Stimulated activated CD8-positive, alpha-beta memory T cell treated with anti-CD3 and anti-CD28 coated beads, Interleukin-2, amount 100 ng/mL, for 1 hour (primary cell): ENCODE data around the gene MPC2.

Experiments used
- DNase-seq, 2 donors: peaks; one replicate each; pipeline ENCODE4 v3.0.0-alpha.2; 2020; ENCODE audit warnings: low read depth in 2 of 2

Gene MPC2

GRCh38 chr1:167936930-167937708 lies at the start of gene MPC2:
Gene MPC2 (minus strand): TSS chr1:167937072. CDS start chr1:167935841, 1,231 bp downstream.
- DNase-seq, result peak; percentile 24 to 36

GRCh38 chr1:167984886-167985489 lies 48.1 kb upstream of the MPC2 start:
- DNase-seq, result no peak

GRCh38 chr1:167983797-167984420 lies 47.0 kb upstream of the MPC2 start:
- no peak for DNase-seq

GRCh38 chr1:167981933-167982332 lies 45.1 kb upstream of the MPC2 start:
- no peak for DNase-seq

GRCh38 chr1:167977245-167977644 lies 40.4 kb upstream of the MPC2 start:
- no peak for DNase-seq

GRCh38 chr1:167974698-167975097 lies 37.8 kb upstream of the MPC2 start:
- DNase-seq, result no peak

- no peak for DNase-seq
These were observed 37.0 kb upstream of the MPC2 start for GRCh38 chr1:167973832-167974231.

GRCh38 chr1:167968569-167968968 lies 31.7 kb upstream of the MPC2 start:
- no peak for DNase-seq

- no peak for DNase-seq
These were observed 29.2 kb upstream of the MPC2 start for GRCh38 chr1:167966050-167966449.

GRCh38 chr1:167964646-167965045 lies 27.8 kb upstream of the MPC2 start:
- DNase-seq, result no peak

GRCh38 chr1:167957710-167958109 lies 20.8 kb upstream of the MPC2 start:
- DNase-seq, result no peak

- no peak for DNase-seq
These were observed 19.0 kb upstream of the MPC2 start for GRCh38 chr1:167955915-167956314.

GRCh38 chr1:167950569-167950968 lies 13.7 kb upstream of the MPC2 start:
- DNase-seq, result no peak

- no peak for DNase-seq
These were observed 12.9 kb upstream of the MPC2 start for GRCh38 chr1:167949785-167950184.

- no peak for DNase-seq
These were observed 10.9 kb upstream of the MPC2 start for GRCh38 chr1:167947733-167948132.

GRCh38 chr1:167943541-167943940 lies 6.7 kb upstream of the MPC2 start:
- no peak for DNase-seq

- no peak for DNase-seq
These were observed 3.4 kb upstream of the MPC2 start for GRCh38 chr1:167940264-167940663.

- DNase-seq, result no peak
These were observed 1.3 kb upstream of the MPC2 start for GRCh38 chr1:167938080-167938636.

- DNase-seq, result no peak
These were observed 788 bp upstream of the MPC2 start for GRCh38 chr1:167937709-167938010.

- peak; percentile 91 to 94 for DNase-seq
These were observed 573 bp downstream of the MPC2 start, which contains the start of gene DCAF6 for GRCh38 chr1:167936068-167936929. Gene DCAF6 (plus strand): TSS chr1:167936683. CDS start chr1:167936912, 229 bp downstream.

- DNase-seq, result no peak
These were observed 1.4 kb downstream of the MPC2 start for GRCh38 chr1:167935216-167936067.
